Mesodermal cell (in vitro differentiated cells): ENCODE results near the gene SYNDIG1.

Source experiments
- H3K27ac ChIP-seq: 2 replicates; pipeline ENCODE4 v1.7.0; 2013; ENCODE audit warnings: mild to moderate bottlenecking, low read depth, low read length, moderate library complexity; ENCODE audit not compliant: severe bottlenecking
- H3K36me3 ChIP-seq: 2 replicates; pipeline ENCODE4 v1.7.1; 2013; ENCODE audit warnings: mild to moderate bottlenecking, low read length, moderate library complexity; ENCODE audit not compliant: control insufficient read depth, insufficient read depth
- H3K4me1 ChIP-seq: one replicate; pipeline ENCODE4 v1.7.1; 2013; ENCODE audit warnings: mild to moderate bottlenecking, low read length; ENCODE audit not compliant: insufficient read depth, control insufficient read depth, poor library complexity, severe bottlenecking
- H3K4me3 ChIP-seq: 2 replicates; pipeline ENCODE4 v1.7.0; 2013; ENCODE audit warnings: low read length, control low read depth, mild to moderate bottlenecking; ENCODE audit not compliant: insufficient read depth, poor library complexity, severe bottlenecking; ENCODE audit errors: extremely low read depth
- H3K9me3 ChIP-seq: 2 replicates; pipeline ENCODE4 v1.7.1; 2013; ENCODE audit warnings: mild to moderate bottlenecking, low read length, moderate library complexity; ENCODE audit not compliant: control insufficient read depth
- WGBS, 2 experiments: methylation state at CpG; one replicate each; pipeline ENCODE4 v1.1.5; 2013; ENCODE audit warnings: missing lambda C conversion rate in 2 of 2; ENCODE audit not compliant: insufficient coverage in 2 of 2; 5-methylcytosine and 5-hydroxymethylcytosine counted together

SYNDIG1 gene

GRCh38 chr20:24676353-24676977, 207.0 kb downstream of the SYNDIG1 start:
- no peaks in the 10 kb centered on the region for H3K36me3 ChIP-seq
- WGBS, 2 experiments, result 92 to 96% methylated on average over 7 of the region's 11 CpGs

GRCh38 chr20:24676978-24677370, 207.5 kb downstream of the SYNDIG1 start:
- Histone ChIP-seq H3K4me1 (peaks cover 23% of the 10 kb centered on the region), H3K36me3 (no peaks in the 10 kb centered on the region), H3K27ac (no peak overlapping the region), H3K4me3 (no peak overlapping the region), H3K9me3 (no peaks in the 10 kb centered on the region)
- WGBS, 2 experiments, result 89 to 93% methylated on average over 5 to 6 of the region's 6 CpGs

More at GRCh38 chr20:24676353-24676977, 207.0 kb downstream of the SYNDIG1 start:
- no peak overlapping the region for H3K4me3 ChIP-seq
- H3K4me1 ChIP-seq, result peaks cover 28% of the 10 kb centered on the region
- no peak overlapping the region for H3K27ac ChIP-seq
- no peaks in the 10 kb centered on the region for H3K9me3 ChIP-seq

DNA sequence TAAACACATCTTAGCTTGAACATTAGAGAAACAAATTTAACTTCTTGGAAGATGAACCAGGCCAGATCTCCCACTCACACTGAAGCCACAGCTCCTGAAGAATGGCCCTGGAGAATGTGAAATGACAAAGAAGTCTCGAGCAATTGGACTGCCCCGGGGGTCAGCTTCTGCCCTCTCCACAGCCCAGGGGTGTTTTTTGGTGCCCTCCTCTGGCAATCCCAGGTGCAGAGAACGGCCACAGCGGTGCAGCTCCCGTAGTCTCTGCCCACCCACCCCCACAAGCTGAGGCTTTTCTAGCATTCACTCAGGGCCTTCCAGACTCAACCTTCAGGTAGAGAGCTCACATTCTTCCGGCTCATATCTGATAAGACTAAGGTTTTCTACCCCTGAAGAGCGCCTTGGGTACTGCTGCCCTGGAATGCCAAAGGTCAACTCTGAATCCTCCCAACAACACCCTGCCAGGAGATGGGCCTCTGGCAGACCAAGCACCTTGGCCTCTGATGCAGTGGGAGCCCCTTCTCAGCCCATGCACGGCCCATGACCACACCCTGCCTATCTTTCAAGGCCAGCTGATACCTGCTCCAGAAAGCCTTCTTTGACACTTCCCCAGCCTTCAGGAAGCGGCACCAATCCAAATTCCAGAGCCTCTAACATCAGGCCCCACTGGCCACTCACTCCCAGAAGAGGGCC, 208.3 kb downstream of the SYNDIG1 start:
- H3K9me3 ChIP-seq, result no peaks in the 10 kb centered on the region
- WGBS, 2 experiments, result 74 to 88% methylated on average over 7 to 8 of the region's 9 CpGs
- H3K4me1 ChIP-seq, result peaks cover 16% of the 10 kb centered on the region
- no peak overlapping the region for H3K4me3 ChIP-seq
- H3K36me3 ChIP-seq, result no peaks in the 10 kb centered on the region
- no peak overlapping the region for H3K27ac ChIP-seq

DNA sequence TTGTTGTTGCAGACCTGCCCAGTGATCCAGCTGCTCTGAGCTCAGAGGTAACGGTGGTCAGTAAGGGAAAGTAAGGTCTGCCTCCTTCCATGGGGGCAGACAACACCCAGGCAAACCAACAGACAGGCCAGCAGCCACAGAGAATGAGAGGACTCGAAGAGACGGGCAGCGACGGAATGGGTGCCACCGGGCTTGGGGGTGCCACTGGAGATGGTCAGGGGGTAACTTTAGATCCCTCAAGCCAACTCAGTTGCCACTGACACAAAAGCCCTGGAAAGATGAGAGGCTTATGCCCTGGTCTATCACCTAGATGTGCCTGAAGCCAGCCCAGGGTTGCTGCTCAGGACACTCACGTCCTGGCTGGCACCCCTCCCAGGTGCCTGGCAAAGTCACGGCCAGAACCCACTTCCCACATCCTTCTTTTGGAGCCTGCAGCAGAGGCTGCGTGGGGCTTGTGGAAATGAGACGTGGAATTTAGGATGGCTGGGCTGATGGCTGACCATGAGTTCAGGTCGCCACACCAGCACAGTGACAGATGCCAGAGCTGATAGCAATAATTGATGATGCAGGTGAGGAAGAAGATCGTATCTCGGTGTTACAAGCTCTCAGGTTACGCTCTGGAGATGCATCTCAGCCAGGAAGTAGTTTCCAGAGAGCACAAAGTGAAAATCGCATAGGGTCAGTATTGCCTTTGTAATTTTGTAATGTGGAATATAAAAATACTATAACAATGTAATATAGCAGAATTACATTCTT, 209.1 kb downstream of the SYNDIG1 start:
- Histone ChIP-seq H3K27ac (no peak overlapping the region), H3K36me3 (no peaks in the 10 kb centered on the region), H3K4me1 (peaks cover 8% of the 10 kb centered on the region), H3K4me3 (no peak overlapping the region), H3K9me3 (no peaks in the 10 kb centered on the region)
- WGBS, 2 experiments, result 87 to 93% methylated on average over 12 to 14 of the region's 15 CpGs

DNA sequence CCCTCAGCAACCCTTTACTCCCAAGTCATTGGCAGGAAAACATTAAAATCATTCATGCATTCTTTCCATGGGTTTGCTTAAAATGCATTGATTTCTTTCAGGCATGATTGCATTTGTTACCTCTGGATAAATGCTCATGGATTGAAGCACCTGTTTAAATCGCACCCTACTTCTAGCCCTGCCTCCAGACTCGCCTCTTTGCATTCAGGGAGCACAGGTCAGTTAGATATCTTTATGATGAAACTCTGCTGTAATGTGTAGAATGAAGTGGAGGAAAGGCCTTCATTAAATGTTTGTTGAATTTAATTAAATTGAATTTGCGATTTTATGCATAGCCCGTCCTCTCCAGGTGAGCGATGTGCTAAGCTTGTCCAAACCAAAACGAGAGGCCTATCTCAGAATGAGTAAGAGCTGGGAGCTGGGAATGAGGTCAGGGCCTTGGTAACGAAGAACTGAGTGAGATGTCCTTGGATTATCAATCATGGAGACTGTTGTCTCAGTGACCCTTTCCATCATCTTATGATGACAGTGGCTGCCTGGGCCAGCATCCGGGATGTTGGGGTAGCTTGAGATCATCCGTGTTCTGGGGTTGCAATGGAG, 210.1 kb downstream of the SYNDIG1 start:
- WGBS, 2 experiments, result 90 to 97% methylated on average over 5 to 9 of the region's 9 CpGs
- no peak overlapping the region for H3K4me3 ChIP-seq
- no peaks in the 10 kb centered on the region for H3K9me3 ChIP-seq
- H3K36me3 ChIP-seq, result no peaks in the 10 kb centered on the region
- H3K4me1 ChIP-seq, result peaks cover 5% of the 10 kb centered on the region
- no peak overlapping the region for H3K27ac ChIP-seq

DNA sequence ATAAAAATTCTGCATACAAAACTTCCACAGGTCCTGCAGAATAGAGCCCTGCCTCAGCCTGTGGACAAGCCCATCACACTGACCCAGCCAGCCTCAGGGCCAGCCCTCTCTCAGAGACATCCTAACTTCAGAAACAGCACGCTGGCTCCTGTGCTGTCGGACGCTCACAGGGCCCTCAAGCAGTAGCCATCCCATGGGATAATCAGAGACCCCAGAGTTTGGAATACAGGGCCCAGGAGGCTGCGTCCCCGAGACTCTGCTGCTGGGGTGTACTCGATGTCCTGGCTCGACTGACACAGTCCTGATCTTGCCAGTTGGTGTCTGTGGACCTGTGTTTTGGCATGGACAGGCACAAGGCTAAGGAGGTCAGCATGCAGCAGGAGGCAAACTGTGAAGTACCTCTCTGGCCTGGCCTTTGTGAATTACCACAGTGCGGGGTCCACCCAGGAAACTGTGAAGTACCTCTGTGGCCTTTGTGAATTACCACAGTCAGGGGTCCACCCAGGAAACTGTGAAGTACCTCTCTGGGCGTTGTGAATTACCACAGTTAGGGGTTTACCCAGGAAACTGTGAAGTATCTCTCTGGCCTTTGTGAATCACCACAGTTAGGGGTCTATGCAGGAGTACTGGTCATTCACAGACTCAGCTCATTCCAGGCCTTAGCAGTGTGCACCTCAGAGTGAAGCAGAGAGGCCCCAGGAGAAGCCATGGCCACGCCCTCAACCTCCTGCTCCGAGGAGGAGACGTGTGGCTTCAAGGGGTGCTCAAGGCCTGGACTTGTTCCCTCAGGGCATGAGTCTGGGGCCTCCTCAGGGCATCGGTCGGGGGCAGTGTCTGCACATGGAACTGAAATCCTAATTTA, 212.4 kb downstream of the SYNDIG1 start:
- Histone ChIP-seq H3K4me1 (peaks cover 5% of the 10 kb centered on the region), H3K36me3 (no peaks in the 10 kb centered on the region), H3K27ac (no peak overlapping the region), H3K4me3 (no peak overlapping the region), H3K9me3 (no peaks in the 10 kb centered on the region)
- 87 to 91% methylated on average over 14 of the region's 14 CpGs for WGBS, 2 experiments

DNA sequence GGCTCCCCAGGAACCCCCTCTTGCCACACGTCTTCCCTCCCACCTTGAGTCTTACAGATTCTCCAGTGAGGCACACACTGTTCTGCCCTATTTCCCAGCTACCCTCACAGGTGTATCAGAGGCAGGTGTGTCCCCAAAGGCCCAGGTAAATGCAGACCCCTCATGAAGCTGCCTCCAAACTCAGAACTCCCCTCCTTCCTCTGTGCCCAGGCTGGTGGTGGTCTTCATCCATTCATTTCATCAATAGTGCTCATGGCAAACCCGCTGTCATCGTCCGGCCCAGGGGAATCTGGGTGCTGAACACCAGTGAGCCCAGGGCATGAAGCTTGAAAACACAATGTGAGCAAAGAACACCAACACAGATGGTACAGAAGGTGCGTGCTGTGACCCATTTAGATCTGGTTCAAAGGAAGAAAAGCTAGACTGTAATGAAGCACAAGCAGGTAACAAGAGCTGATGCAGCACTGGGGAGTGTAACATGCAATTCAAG, 213.1 kb downstream of the SYNDIG1 start:
- no peaks in the 10 kb centered on the region for H3K36me3 ChIP-seq

GRCh38 chr20:24683676-24684075, 214.2 kb downstream of the SYNDIG1 start:
- Histone ChIP-seq H3K27ac (no peak overlapping the region), H3K9me3 (no peaks in the 10 kb centered on the region), H3K36me3 (no peaks in the 10 kb centered on the region), H3K4me1 (no peaks in the 10 kb centered on the region), H3K4me3 (no peak overlapping the region)
- WGBS, 2 experiments, result 84 to 87% methylated on average over 4 to 7 of the region's 7 CpGs

More for the DNA sequence above, 213.1 kb downstream of the SYNDIG1 start:
- Histone ChIP-seq H3K4me3 (no peak overlapping the region), H3K27ac (no peak overlapping the region), H3K4me1 (peaks cover 5% of the 10 kb centered on the region), H3K9me3 (no peaks in the 10 kb centered on the region)
- 92 to 95% methylated on average over 5 of the region's 5 CpGs for WGBS, 2 experiments

DNA sequence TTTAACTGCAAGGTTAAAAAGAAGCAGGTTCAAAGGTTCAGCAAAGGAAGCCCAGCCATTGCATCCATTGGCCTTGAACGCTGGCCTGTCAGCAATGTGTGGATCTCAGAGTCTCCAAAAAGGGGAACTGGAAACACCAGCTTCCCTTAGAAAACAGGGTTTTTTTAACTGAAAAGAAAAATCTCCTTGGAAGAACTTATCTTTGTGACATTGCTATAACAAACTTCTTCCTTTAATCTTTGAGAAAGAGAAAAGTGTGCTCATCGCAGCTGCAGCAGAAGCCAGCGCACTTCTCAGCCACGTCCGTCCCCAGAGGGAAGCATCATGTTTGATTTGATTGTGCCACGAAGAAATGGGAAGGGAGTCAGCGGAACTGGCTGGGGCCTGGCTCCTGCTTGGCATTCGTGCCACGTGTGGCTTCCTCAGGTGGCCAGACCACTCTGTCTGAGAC, 215.0 kb downstream of the SYNDIG1 start:
- Histone ChIP-seq H3K9me3 (no peaks in the 10 kb centered on the region), H3K4me1 (no peaks in the 10 kb centered on the region), H3K4me3 (no peak overlapping the region), H3K36me3 (no peaks in the 10 kb centered on the region), H3K27ac (no peak overlapping the region)
- WGBS, 2 experiments, result 79 to 94% methylated on average over 7 to 9 of the region's 9 CpGs
